ENCODE data around the gene TOPORS.

- no peak for TF ChIP-seq EZH2 (IDR thresholded peaks at IDR 0.05; ENCODE audit: borderline replicate concordance, insufficient read depth, low read depth, low read length, poor library complexity, severe bottlenecking)
- TF ChIP-seq CTCF (IDR thresholded peaks at IDR 0.05), result no peak
These were observed 36.1 kb downstream of the TOPORS start for GRCh38 chr9:32516241-32516640.

Data from B cell (primary cell).